HPDE6-E6E7 (cell line): Measurements from ENCODE around the gene AP3B1.
"Not testable (repeated sequence)": the region's sequence is repeated elsewhere in the genome, so short reads cannot be mapped to it uniquely, and the experiment has no call there.

Experiments
- DNase-seq: peaks from one replicate; pipeline ENCODE4 v3.0.0; 2011; ENCODE audit warnings: missing footprints; ENCODE audit errors: extremely low spot score

The AP3B1 gene

GRCh38 chr5:78065663-78066062 is 228.8 kb downstream of the AP3B1 start:
- no peak for DNase-seq

DNA sequence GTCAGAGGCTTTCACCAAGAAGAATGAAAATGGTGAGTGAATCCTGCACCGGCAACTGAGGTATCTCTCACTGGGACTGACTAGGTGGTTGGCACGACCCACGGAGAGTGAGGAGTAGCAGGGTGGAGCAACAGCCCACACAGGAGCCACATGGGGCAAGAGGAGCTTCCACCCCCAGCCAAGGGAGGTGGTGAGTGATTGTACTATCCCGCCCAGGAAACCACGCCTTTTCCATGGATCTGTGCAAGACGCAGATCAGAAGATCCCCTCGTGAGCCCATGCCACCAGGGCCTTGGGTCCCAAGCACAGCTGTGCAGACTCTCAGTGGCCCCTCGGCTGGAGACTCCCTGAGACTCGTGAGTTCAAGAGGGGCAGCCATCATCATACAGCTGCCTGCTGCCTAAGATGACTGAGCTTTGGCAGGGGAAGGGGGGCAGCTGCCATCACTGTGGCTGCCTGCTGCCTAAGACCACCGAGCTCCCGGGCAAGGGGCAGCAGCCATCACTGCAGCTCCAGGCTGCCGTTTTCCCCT is 229.5 kb downstream of the AP3B1 start:
- no peak for DNase-seq

DNA sequence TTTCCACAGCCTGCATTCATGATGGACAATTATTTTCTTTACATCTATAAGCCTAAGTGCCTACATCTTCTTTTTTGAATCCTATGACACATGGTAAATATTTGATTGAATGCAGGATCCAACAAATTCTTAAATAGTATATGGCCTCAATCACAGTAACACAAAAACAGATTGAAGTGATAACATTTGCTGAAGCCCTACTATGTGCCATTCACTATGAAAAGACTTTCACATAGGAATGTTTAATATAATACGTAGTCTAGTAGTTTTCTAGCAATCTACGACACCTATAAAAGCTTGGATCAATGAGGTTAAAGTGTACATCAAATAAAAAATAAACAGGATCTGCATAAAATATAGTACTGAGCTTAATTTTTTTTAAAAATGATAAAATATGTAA is 231.0 kb downstream of the AP3B1 start:
- DNase-seq: no peak

- DNase-seq: no peak
Measured at GRCh38 chr5:78062645-78063044, 231.9 kb downstream of the AP3B1 start.

- no peak for DNase-seq
Measured at GRCh38 chr5:78060421-78060820, 234.1 kb downstream of the AP3B1 start.

GRCh38 chr5:78058625-78059024 is 235.9 kb downstream of the AP3B1 start:
- DNase-seq: no peak

DNA sequence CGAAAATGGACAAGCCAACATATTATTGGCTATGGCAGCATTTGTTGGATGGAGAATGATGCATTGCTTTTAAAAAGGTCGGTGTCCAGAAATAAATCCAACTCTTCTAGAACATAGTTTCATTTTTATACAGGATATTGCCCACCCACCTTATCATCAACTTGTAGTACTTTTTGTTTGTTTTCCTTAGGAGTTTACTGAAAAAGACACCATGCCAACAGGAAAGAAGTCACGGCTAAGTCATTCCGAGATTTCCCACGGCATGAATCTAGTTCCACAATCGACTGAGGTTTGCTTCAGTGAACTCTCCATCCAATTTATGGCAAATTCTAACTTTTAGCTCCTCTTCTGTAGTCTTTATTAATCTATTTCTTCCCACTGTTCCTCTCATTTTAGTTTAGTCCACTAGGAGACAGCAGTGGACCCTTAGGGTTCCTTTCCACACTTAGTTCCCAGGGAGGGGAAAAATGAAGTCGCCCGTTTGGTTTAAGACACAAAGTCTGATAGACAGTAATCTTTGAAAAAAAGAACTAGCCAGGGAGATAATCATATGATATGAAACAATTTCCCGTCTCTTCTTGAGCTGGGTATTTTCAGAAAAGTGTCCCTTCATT is 237.5 kb downstream of the AP3B1 start:
- no peak for DNase-seq

GRCh38 chr5:78056053-78056452 is 238.4 kb downstream of the AP3B1 start:
- DNase-seq: no peak

DNA sequence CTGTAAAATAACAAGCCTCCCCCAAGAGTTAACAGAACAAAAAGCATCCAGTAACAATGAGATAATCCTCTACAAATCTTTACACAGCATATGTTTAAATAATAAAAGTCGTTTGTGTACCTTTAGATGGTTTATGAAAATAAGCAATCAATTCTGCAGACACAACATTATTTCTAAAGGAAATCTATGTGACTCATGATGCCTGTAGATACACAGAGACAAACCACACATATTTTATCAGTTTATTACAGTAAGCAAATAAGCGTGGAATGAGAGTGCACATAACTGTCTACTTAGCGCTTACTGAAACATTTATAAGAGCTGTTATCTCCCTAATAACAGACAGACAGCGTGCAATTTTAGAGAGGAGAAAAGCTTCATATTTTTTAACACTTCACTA is 243.6 kb downstream of the AP3B1 start:
- no peak for DNase-seq

- not testable (repeated sequence) for DNase-seq
Measured at GRCh38 chr5:78046823-78047222, 247.7 kb downstream of the AP3B1 start.

- DNase-seq: no peak
Measured at GRCh38 chr5:78046006-78046405, 248.5 kb downstream of the AP3B1 start.

DNA sequence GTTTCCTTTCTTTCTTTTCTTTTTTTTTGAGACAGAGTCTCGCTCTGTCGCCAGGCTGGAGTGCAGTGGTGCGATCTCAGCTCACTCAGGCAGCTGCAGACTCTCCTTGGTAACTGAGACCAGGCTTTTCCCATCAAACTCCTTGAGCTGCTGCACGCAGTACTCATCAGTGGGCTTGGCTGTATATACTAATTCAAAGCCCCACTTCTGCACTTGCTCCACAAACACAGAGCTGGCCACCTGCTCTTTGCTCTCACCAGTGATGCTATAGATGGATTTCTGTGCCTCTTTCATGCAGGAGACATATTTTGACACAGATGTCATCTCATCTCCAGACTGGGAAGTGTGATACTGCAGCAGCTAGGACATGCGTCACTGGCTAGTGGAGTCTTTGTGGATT is 252.7 kb downstream of the AP3B1 start:
- no peak for DNase-seq

DNA sequence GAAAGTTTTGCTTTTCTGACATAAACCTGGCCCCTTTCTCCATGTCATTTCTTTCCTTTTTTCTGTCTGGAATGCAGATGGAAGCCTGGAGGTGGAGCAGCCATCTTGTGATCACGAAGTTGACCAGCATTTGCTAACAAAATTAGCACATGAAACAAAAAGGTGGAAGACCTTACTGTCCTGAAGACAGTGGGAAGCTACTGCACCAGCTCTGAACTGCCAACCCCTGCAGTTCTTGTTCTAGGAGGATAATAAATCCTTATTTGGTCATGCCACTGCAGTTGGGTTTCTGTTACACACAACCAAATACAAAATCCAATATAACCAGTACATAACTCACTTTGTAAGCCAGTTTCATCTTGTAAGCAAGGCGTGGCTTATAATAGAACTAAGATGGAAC is 269.0 kb downstream of the AP3B1 start:
- no peak for DNase-seq

DNA sequence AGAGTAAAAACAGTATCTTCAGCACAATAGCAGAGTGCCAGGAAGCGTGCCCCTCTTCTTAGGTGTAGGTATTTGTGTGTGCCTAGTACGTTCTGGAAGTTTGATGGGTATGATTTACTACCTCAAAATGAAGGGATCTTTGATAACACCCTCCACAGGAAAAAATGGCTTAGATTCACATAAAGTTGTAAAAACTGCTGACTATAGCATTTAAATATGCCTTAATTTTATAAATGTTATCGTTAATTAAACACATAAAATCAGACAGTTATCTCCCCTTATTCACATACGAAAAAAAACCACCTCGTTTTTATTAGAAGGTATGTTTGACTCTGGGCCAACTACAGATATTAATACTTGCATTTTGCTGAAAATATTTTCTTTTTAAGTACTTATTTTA is 274.8 kb downstream of the AP3B1 start:
- DNase-seq: no peak

DNA sequence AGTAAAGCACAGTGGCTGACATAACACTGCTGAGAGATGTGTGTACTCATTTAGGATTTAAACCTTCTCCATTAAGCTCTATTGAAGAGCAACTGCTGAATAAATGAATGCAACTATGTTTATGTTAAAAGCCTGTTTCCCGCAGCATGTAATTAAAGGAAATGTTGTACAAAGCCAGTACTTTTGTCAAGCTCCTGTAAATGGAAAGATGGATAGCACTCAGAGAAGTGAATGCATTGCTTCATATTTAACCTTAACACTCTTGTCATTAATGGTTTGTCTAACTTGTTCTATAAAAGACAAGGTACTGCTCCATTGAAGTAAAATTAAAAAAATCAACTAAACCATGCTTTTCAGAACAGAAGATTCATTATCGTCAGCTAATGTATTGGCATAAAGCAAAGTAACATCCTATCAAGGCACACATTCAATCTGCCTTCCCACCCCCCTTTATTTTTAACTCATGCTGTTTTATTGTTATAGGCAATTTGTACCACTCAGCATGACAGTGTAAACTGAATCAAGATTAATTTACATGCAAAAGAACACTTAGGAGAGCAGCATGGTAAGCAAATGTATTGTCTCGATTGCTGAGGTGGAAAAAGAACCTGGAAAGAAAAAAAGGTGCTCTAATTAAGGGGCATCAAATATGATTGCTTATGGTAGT is 277.5 kb downstream of the AP3B1 start:
- DNase-seq: no peak

GRCh38 chr5:78009937-78010527 is 284.5 kb downstream of the AP3B1 start:
- no peak for DNase-seq

- no peak for DNase-seq
Measured at GRCh38 chr5:78008356-78008967, 286.0 kb downstream of the AP3B1 start.

GRCh38 chr5:78007233-78007632 is 287.3 kb downstream of the AP3B1 start:
- no peak for DNase-seq

DNA sequence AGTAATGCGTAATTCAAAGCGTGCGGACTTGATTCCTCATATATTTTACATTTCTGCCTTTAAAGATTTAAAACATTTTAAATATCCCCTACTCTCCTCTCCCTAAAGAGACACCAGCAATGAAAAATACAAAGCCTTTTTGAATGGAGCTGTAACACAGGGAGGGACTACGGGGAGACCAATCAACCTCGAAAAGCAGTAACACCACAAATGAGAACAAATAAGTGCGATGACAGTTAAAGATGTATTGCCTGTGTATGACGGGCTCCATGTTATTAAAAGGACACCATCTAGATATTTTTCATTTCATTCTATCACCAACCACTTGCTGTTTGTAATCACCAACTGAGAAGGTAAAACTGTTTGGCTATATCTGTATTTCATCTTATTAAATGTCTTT is 288.0 kb downstream of the AP3B1 start:
- no peak for DNase-seq

DNA sequence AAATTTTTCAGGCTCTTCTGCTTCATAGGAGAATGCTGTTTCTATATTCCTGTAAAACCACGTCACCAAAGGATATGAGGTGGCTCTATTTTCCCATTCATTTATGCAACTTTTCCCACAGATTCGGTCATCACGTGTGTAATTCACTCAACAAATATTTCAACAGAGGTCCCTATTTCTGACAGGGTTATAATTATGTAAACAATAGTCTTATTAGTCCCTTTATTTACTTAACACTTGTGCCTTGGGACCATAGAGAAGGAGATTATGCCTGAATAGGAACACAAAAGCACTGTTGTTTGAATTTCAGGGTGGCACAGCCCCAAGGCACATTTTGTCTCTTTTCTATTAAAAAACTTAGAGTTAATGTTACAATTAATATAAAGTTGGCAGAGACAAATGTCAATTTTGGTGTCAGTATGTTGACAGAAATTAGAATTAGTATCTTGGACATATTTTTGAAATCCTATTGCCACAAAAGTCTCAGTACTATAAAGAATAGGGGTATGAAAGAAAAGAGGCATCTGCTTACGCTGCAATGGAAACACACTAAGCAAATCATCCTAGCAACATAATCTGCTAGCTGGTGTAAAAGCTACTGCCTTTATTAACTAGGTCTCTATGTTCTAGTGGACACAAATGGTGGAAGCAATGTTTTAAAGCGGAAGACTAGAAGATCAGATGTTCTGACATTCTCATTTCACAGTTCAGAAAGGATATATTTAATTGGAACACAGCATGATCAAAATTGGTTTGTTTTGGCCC is 289.3 kb downstream of the AP3B1 start:
- no peak for DNase-seq

DNA sequence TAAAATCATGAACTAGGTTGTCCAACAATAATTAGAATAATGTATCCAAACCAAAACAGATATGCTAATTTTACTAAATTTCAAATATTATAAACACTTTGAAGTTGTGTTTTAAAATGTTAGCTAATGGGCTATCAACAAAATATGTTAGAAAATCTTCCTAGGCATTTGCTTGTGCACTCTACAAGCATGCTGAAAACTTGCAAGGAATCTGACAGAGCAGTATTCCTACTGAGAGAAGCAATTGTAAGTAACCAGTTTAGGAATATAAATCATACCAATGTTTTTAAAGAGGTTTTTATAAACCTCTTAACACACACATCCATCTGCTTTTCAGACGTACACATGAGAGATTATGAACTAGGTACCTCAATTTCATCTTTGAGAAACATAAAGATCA is 289.9 kb downstream of the AP3B1 start:
- DNase-seq: no peak

DNA sequence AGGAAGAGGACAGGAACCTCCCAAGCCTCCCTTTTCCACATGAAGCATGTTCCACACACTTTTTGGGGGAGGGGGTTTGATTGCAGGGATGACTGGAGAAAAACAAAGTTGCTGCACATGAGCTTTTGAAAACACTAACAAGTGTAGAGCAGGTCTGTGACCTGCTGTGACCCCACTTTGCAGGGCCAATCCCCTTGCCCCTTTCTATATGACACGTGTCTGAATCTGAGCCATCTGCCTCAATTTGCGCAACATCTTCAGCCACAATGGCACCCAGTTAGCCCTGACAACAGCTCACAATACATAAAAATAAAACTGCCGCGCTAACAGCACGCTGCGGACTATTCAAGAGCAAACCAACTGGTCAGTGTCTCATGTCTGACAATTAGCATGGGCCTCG is 290.6 kb downstream of the AP3B1 start:
- DNase-seq: no peak
